Liver (tissue), 9 donors: Measurements from ENCODE around the gene RASL10A. TPM values are rescaled to one million over a fixed set of nuclear protein-coding genes. Genes with fewer than 3 reads are reported as not detected.

Source experiments
- DNase-seq: peaks from one replicate; pipeline ENCODE4 v3.0.0-alpha.2; 2017; ENCODE audit warnings: low spot score
- H3K27ac ChIP-seq, 2 donors: one replicate each; pipeline ENCODE4 v1.7.0; 2013; ENCODE audit warnings: inconsistent platforms in 2 of 2, low read length in 2 of 2, control low read depth in 1 of 2, low read depth in 1 of 2, mild to moderate bottlenecking in 1 of 2
- H3K27me3 ChIP-seq, 4 donors: one replicate each; pipeline versions ENCODE4 v1.6.1 to v1.7.0; 2013; ENCODE audit warnings: low read length in 3 of 4, inconsistent platforms in 1 of 4, mild to moderate bottlenecking in 1 of 4, moderate library complexity in 1 of 4; ENCODE audit not compliant: control insufficient read depth in 4 of 4, insufficient read depth in 4 of 4
- H3K36me3 ChIP-seq, 4 donors: one replicate each; pipeline versions ENCODE4 v1.6.1 to v1.7.0; 2013; ENCODE audit warnings: low read length in 3 of 4, mild to moderate bottlenecking in 3 of 4, low read depth in 1 of 4, moderate library complexity in 1 of 4; ENCODE audit not compliant: control insufficient read depth in 4 of 4, insufficient read depth in 3 of 4
- H3K4me1 ChIP-seq, 4 donors: one replicate each; pipeline versions ENCODE4 v1.6.1 to v1.7.0; 2013; ENCODE audit warnings: low read length in 3 of 4, mild to moderate bottlenecking in 3 of 4, moderate library complexity in 1 of 4; ENCODE audit not compliant: control insufficient read depth in 4 of 4, insufficient read depth in 4 of 4
- H3K4me3 ChIP-seq, 3 donors: one replicate each; pipeline versions ENCODE4 v1.6.1 to v1.7.0; 2013; ENCODE audit warnings: low read length in 3 of 3, control low read depth in 1 of 3, low read depth in 1 of 3, mild to moderate bottlenecking in 1 of 3
- H3K9ac ChIP-seq, 2 donors: one replicate each; pipeline ENCODE4 v1.7.0; 2013; ENCODE audit warnings: low read length in 2 of 2, mild to moderate bottlenecking in 2 of 2, moderate library complexity in 2 of 2, control low read depth in 1 of 2, low read depth in 1 of 2
- H3K9me3 ChIP-seq, 4 donors: one replicate each; pipeline versions ENCODE4 v1.6.1 to v1.7.0; 2013; ENCODE audit warnings: low read length in 3 of 4; ENCODE audit not compliant: control insufficient read depth in 4 of 4
- FOXA1 ChIP-seq: IDR thresholded peaks from 2 replicates; pipeline ENCODE4 v1.6.1; 2016; ENCODE audit warnings: antibody characterized with exemption
- GABPA ChIP-seq, 2 donors: IDR thresholded peaks in 1 of 2; conservative IDR thresholded peaks in 1 of 2; 2 replicates each; pipeline ENCODE4 v1.6.1; 2016; ENCODE audit warnings: antibody characterized with exemption in 2 of 2, mild to moderate bottlenecking in 1 of 2, moderate library complexity in 1 of 2
- HNF4A ChIP-seq, 2 donors: conservative IDR thresholded peaks; 2 replicates each; pipeline ENCODE4 v1.6.1; 2016; ENCODE audit warnings: antibody characterized with exemption in 2 of 2, mild to moderate bottlenecking in 2 of 2
- HNF4G ChIP-seq: IDR thresholded peaks from 2 replicates; pipeline ENCODE4 v1.6.1; 2016; ENCODE audit warnings: antibody characterized with exemption
- JUND ChIP-seq, 2 donors: IDR thresholded peaks; 2 replicates each; pipeline ENCODE4 v1.6.1; 2016; ENCODE audit warnings: antibody characterized with exemption in 2 of 2
- NR2F2 ChIP-seq: IDR thresholded peaks from 2 replicates; pipeline ENCODE4 v1.6.1; 2016; ENCODE audit warnings: antibody characterized with exemption
- RAD21 ChIP-seq, 2 donors: IDR thresholded peaks; 2 replicates each; pipeline ENCODE4 v1.6.1; 2016; ENCODE audit warnings: antibody characterized with exemption in 2 of 2, mild to moderate bottlenecking in 2 of 2
- RXRA ChIP-seq, 2 donors: IDR thresholded peaks; 2 replicates each; pipeline ENCODE4 v1.6.1; 2017 to 2018; ENCODE audit warnings: antibody characterized with exemption in 2 of 2, mild to moderate bottlenecking in 1 of 2
- SP1 ChIP-seq: IDR thresholded peaks from 2 replicates; pipeline ENCODE4 v1.6.1; 2018; ENCODE audit warnings: antibody characterized with exemption, mild to moderate bottlenecking
- TAF1 ChIP-seq: conservative IDR thresholded peaks from 2 replicates; pipeline ENCODE4 v1.6.1; 2016; ENCODE audit warnings: antibody characterized with exemption, mild to moderate bottlenecking
- WGBS: extraction: QIAGEN DNeasy Blood & Tissue Kit; methylation state at CpG from one replicate; pipeline ENCODE4 v1.1.7; 2013; 5-methylcytosine and 5-hydroxymethylcytosine counted together
- polyA plus RNA-seq, 2 donors: library from polyadenylated mRNA; stranded (reverse) in 1 of 2; unstranded in 1 of 2; fragments of 200-250 nt in 1 of 2; fragments of >200 nt in 1 of 2; fragmentation: Nextera tagmentation in 1 of 2; extraction: Ambion mirVana in 1 of 2; gene quantifications; one replicate each; pipeline versions ENCODE4 v1.2.1 to v1.2.3, GENCODE V29; 2013 to 2015
- total RNA-seq, 2 donors: library from RNA; depleted of rRNA; stranded (reverse); fragments of >200 nt; gene quantifications; one replicate each; pipeline ENCODE4 v1.2.3, GENCODE V29; 2014
- TF ChIP-seq, protein P1 (sequence below): IDR thresholded peaks from 2 replicates; pipeline ENCODE4 v1.6.1; 2016; ENCODE audit warnings: antibody characterized with exemption, mild to moderate bottlenecking
- TF ChIP-seq, protein P2 (sequence below): IDR thresholded peaks from 2 replicates; pipeline ENCODE4 v1.6.1; 2016; ENCODE audit warnings: antibody characterized with exemption
- TF ChIP-seq, protein P3 (sequence below): IDR thresholded peaks from 2 replicates; pipeline ENCODE4 v1.6.1; 2016; ENCODE audit warnings: antibody characterized with exemption
- donor health status: healthy.
- donor health status: healthy.
- donor health status: healthy.
- donor health status: healthy.
- donor health status: healthy.

Gene RASL10A
- total and polyA plus RNA-seq, 4 donors, result 0.10 to 0.79 (median 0.47) TPM

DNA sequence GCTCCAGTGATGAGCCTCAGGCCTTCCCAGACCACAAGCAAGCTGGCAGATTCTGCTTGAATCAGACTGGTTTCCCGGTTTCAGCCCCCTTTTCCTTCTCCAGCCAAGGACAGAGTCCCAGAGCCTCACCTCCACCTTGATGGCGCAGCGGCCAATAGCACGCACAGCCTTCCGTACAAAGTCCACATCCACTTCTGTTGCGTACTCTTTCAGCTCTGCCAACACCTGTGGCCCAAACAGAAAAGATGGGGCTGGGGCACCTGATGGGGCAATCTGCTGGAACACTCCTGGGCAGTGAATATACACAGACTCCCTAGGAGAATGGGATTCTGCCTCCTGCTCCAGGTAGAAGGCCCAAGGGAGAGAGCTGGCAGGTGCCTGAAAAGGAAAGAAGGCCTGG is 35.5 kb upstream of the RASL10A start (continued):
- TF ChIP-seq, protein P1, sequence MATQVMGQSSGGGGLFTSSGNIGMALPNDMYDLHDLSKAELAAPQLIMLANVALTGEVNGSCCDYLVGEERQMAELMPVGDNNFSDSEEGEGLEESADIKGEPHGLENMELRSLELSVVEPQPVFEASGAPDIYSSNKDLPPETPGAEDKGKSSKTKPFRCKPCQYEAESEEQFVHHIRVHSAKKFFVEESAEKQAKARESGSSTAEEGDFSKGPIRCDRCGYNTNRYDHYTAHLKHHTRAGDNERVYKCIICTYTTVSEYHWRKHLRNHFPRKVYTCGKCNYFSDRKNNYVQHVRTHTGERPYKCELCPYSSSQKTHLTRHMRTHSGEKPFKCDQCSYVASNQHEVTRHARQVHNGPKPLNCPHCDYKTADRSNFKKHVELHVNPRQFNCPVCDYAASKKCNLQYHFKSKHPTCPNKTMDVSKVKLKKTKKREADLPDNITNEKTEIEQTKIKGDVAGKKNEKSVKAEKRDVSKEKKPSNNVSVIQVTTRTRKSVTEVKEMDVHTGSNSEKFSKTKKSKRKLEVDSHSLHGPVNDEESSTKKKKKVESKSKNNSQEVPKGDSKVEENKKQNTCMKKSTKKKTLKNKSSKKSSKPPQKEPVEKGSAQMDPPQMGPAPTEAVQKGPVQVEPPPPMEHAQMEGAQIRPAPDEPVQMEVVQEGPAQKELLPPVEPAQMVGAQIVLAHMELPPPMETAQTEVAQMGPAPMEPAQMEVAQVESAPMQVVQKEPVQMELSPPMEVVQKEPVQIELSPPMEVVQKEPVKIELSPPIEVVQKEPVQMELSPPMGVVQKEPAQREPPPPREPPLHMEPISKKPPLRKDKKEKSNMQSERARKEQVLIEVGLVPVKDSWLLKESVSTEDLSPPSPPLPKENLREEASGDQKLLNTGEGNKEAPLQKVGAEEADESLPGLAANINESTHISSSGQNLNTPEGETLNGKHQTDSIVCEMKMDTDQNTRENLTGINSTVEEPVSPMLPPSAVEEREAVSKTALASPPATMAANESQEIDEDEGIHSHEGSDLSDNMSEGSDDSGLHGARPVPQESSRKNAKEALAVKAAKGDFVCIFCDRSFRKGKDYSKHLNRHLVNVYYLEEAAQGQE, result peak; percentile 25
- TF ChIP-seq GABPA (IDR thresholded peaks at IDR 0.05 in 1 of 2, conservative IDR thresholded peaks at IDR 0.05 in 1 of 2) (peak in 1 of 2 donors; percentile 44), TAF1 (no peak), HNF4A (conservative IDR thresholded peaks at IDR 0.05) (peak; percentile 94 to 95)

DNA sequence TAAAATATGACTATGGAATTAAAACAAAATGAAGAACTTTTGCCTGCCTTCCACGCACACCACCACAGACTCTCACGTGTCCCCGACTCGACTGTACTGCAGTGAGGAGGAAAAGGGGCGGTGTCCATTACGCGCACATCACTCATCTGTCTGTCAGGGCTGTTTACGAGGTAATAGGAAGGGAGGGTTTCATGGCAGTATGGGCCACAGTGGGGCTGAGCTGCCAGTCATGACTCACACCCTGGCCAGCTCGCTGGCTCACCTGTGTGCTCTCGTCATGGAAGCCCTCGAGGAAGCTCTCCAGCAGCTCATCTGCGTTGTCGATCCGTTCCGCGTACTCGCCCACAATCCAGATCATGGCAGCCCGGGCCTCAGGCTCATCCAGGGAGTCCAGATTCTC is 33.5 kb upstream of the RASL10A start:
- Histone ChIP-seq H3K9me3 (no peaks in the 10 kb centered on the region), H3K27me3 (no peaks in the 10 kb centered on the region), H3K4me1 (peaks cover 6 to 39% (median 23%) of the 10 kb centered on the region in 4 donors), H3K4me3 (no peak overlapping the region), H3K27ac (no peak overlapping the region), H3K9ac (no peak overlapping the region), H3K36me3 (peaks cover 12 to 46% (median 33%) of the 10 kb centered on the region in 4 donors)
- 95% methylated on average over 18 of the region's 18 CpGs for WGBS
- DNase-seq, result no peak
- TF ChIP-seq HNF4G (no peak), SP1 (no peak), RAD21 (IDR thresholded peaks at IDR 0.05) (no peak), GABPA (IDR thresholded peaks at IDR 0.05 in 1 of 2, conservative IDR thresholded peaks at IDR 0.05 in 1 of 2) (no peak), TAF1 (no peak), JUND (IDR thresholded peaks at IDR 0.05) (no peak), NR2F2 (no peak), FOXA1 (no peak), RXRA (IDR thresholded peaks at IDR 0.05) (no peak)
- TF ChIP-seq, protein P2, sequence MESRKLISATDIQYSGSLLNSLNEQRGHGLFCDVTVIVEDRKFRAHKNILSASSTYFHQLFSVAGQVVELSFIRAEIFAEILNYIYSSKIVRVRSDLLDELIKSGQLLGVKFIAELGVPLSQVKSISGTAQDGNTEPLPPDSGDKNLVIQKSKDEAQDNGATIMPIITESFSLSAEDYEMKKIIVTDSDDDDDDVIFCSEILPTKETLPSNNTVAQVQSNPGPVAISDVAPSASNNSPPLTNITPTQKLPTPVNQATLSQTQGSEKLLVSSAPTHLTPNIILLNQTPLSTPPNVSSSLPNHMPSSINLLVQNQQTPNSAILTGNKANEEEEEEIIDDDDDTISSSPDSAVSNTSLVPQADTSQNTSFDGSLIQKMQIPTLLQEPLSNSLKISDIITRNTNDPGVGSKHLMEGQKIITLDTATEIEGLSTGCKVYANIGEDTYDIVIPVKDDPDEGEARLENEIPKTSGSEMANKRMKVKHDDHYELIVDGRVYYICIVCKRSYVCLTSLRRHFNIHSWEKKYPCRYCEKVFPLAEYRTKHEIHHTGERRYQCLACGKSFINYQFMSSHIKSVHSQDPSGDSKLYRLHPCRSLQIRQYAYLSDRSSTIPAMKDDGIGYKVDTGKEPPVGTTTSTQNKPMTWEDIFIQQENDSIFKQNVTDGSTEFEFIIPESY, result no peak
- TF ChIP-seq, protein P1, result no peak
- TF ChIP-seq, protein P3, sequence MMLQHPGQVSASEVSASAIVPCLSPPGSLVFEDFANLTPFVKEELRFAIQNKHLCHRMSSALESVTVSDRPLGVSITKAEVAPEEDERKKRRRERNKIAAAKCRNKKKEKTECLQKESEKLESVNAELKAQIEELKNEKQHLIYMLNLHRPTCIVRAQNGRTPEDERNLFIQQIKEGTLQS, result no peak
